PFSK-1 (cell line): ENCODE results near the gene IGFN1.

Experiments
- FOXP2 ChIP-seq: optimal IDR thresholded peaks from 2 replicates; pipeline ENCODE3; 2011; ENCODE audit warnings: borderline replicate concordance, control low read depth, inconsistent platforms; ENCODE audit not compliant: insufficient read depth; ENCODE audit errors: extremely low read length, extremely low read depth
- POLR2AphosphoS5 ChIP-seq: IDR thresholded peaks from 2 replicates; pipeline ENCODE4 v1.6.1; 2012; ENCODE audit warnings: low read depth, mild to moderate bottlenecking, control low read depth, low read length, moderate library complexity
- REST ChIP-seq, 2 experiments: IDR thresholded peaks; 2 replicates each; pipeline versions ENCODE4 v1.6.1 to v1.8.0; 2011 to 2012; ENCODE audit warnings: low read depth in 2 of 2, low read length in 2 of 2, control low read depth in 1 of 2, inconsistent platforms in 1 of 2, mild to moderate bottlenecking in 1 of 2, moderate library complexity in 1 of 2; ENCODE audit not compliant: insufficient read depth in 1 of 2
- SIN3A ChIP-seq: IDR thresholded peaks from 2 replicates; pipeline ENCODE4 v1.6.1; 2012; ENCODE audit warnings: mild to moderate bottlenecking, low read length, moderate library complexity, borderline replicate concordance; ENCODE audit not compliant: insufficient read depth
- TAF1 ChIP-seq: IDR thresholded peaks from 2 replicates; pipeline ENCODE4 v1.6.1; 2012; ENCODE audit warnings: low read length, control low read depth, borderline replicate concordance; ENCODE audit not compliant: insufficient read depth

Gene IGFN1

DNA sequence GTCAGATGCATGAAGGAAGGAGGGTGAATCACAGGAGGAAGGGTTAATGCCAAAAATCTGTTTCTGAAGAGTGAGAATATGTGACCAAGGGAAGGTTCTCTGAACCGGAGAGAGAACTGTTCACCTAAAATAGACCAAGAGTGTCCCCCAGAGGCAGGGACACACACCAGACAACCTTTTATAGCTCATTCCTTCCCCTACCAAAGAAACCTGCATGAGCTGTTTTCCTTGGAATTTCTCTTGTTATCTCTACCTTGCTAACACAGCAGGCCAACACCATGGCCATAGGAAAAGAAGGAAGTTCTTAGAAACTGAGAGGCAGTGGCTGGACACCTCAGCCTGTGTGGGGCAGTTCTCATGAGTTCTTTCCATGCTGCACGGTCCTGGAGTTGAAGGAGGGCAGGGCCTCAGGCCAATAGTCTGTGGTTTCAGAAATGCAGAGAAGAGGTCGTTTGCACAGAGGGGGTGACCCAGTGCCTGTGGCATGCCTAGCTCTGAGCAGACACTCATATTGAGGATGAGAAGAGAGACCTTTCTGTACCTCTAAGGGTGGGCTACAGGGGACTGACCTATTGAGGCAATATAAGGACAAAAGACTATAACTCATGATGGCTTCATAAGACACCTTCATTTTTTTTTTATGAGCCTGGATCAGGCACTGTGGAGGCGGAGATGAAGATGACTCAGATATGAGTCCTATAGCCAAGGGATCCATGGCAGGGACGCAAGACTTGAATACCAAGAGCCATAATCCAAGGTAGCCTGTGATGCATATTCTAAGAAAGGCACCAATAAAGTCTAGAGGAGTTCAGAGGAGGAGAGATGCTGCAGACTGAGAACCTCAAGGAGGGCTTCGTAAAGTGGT is 39.4 kb downstream of the IGFN1 start:
- TF ChIP-seq TAF1 (no peak), FOXP2 (no peak), REST (IDR thresholded peaks at IDR 0.05; ENCODE audit: insufficient read depth in 1 of 2, low read depth in 2 of 2, low read length in 2 of 2) (no peak), POLR2AphosphoS5 (no peak), SIN3A (no peak)

DNA sequence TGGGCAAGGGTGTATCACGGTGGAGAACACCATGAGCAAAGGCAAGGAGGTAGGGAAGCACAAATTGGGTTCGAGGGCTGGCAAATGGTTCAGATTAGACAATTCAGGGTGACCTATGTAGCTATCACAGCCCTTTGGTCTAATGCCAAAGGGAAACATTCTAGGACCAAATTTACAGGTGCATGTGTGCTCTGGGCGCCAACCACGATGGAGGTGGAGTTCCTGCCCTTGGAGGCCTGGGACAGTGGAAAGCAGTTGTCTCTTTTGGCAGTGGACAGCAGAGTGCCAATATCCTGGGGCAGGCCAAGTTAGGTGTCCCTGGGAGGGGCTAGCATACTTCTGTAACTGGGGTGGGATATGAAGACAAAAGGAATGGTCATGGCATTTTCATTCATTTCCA is 40.1 kb downstream of the IGFN1 start:
- TF ChIP-seq FOXP2: no peak
- no peak for TF ChIP-seq REST (IDR thresholded peaks at IDR 0.05; ENCODE audit: insufficient read depth in 1 of 2, low read depth in 2 of 2, low read length in 2 of 2)
- TF ChIP-seq SIN3A: no peak
- no peak for TF ChIP-seq POLR2AphosphoS5
- TF ChIP-seq TAF1: no peak

GRCh38 chr1:201240171-201240570 is 49.5 kb downstream of the IGFN1 start:
- TF ChIP-seq FOXP2: no peak
- no peak for TF ChIP-seq POLR2AphosphoS5
- no peak for TF ChIP-seq REST (IDR thresholded peaks at IDR 0.05; ENCODE audit: insufficient read depth in 1 of 2, low read depth in 2 of 2, low read length in 2 of 2)
- no peak for TF ChIP-seq TAF1
- TF ChIP-seq SIN3A: no peak

DNA sequence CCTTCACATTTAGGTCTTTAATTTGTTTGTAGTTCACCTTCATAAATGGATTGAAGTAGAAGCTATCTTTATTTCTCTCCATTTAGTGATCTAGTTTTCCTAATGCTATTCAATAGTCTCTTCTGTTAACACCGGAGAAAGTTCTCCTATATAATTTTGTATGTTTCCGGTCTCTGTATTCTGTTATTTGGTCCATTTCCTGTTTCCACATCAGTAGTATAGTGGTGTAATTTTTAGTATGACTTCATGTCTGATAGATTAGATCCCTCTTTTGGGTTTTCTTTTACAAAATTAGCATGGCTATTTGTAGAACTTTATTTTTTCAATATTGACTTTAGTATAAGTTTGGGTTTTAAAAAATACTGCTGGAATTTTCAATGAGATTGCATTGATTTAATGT is 51.1 kb downstream of the IGFN1 start:
- TF ChIP-seq FOXP2 (no peak), SIN3A (no peak), REST (IDR thresholded peaks at IDR 0.05; ENCODE audit: insufficient read depth in 1 of 2, low read depth in 2 of 2, low read length in 2 of 2) (no peak), TAF1 (no peak), POLR2AphosphoS5 (no peak)
